ENCODE measurements around the gene DNASE1L3. TPM values are rescaled to one million over a fixed set of nuclear protein-coding genes. Genes with fewer than 3 reads are reported as not detected.

DNASE1L3 gene
- total and polyA plus RNA-seq, 2 experiments from 2014 or later: 0.97 to 0.99 TPM

GRCh38 chr3:58192069-58192468 lies 18.7 kb downstream of the DNASE1L3 start:
- 66% methylated on average over 5 of the region's 5 CpGs for WGBS (ENCODE audit: low lambda C conversion rate, missing lambda C conversion rate)
- Histone ChIP-seq H2AFZ (no peak overlapping the region), H3K9me3 (ENCODE audit: low read depth) (no peaks in the 10 kb centered on the region), H3K4me2 (no peak overlapping the region), H3K4me3 (no peak overlapping the region), H3K9me2 (replicated peaks; ENCODE audit: insufficient read depth) (no peaks in the 10 kb centered on the region), H3K36me3 (replicated peaks; ENCODE audit: insufficient read depth, low read depth) (no peaks in the 10 kb centered on the region), H3K79me2 (no peaks in the 10 kb centered on the region), H3K4me1 (ENCODE audit: insufficient read depth) (peaks cover 3% of the 10 kb centered on the region), H4K20me1 (ENCODE audit: insufficient read depth, poor library complexity, severe bottlenecking) (no peaks in the 10 kb centered on the region), H3K27ac (no peak overlapping the region), H3K27me3 (no peaks in the 10 kb centered on the region)
- TF ChIP-seq EZH2 (IDR thresholded peaks at IDR 0.05; ENCODE audit: borderline replicate concordance) (no peak), CTCF (IDR thresholded peaks at IDR 0.05; ENCODE audit: poor library complexity) (no peak), EZH2phosphoT487 (IDR thresholded peaks at IDR 0.05; ENCODE audit: low read depth, severe bottlenecking, unreplicated experiment) (no peak)
- no peak for DNase-seq (ENCODE audit: low spot score)

DNA sequence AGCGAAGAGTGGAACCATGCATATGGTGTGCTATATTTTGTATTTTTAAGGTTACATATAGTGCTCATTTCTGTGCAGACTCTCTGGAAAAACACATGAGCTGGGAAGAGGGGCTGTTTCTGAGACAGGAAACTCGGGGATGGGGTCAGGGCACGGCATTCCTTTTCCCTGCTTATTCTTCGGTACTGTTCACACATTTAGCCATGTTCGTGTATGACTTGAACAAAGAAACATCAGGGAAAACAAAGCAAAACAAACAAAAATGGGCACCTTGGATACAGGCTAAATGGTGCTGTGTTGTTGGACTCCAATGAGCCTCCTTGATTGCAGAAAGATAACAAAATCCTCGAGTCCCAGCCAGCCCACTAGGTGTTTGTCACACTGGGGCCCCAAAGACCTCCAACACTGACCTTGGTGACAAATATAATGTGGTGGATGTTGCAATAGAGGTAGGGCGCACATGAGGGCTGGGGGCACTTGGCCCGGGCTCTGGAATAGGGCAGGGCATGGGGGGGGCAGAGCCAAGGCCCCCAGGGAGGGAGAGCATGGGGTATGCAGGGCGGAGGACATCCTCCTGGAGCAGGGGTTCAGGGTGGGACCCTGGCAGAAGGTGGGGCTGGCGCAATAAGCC lies 19.3 kb downstream of the DNASE1L3 start:
- Histone ChIP-seq H4K20me1 (ENCODE audit: insufficient read depth, poor library complexity, severe bottlenecking) (no peaks in the 10 kb centered on the region), H2AFZ (no peak overlapping the region), H3K36me3 (replicated peaks; ENCODE audit: insufficient read depth, low read depth) (no peaks in the 10 kb centered on the region), H3K4me1 (ENCODE audit: insufficient read depth) (peaks cover 3% of the 10 kb centered on the region), H3K9me3 (ENCODE audit: low read depth) (no peaks in the 10 kb centered on the region), H3K4me2 (no peak overlapping the region), H3K27ac (no peak overlapping the region), H3K27me3 (no peaks in the 10 kb centered on the region), H3K4me3 (no peak overlapping the region), H3K9me2 (replicated peaks; ENCODE audit: insufficient read depth) (no peaks in the 10 kb centered on the region), H3K79me2 (no peaks in the 10 kb centered on the region)
- WGBS (ENCODE audit: low lambda C conversion rate, missing lambda C conversion rate): 73% methylated on average over 10 of the region's 10 CpGs
- no peak for DNase-seq (ENCODE audit: low spot score)
- TF ChIP-seq EZH2 (IDR thresholded peaks at IDR 0.05; ENCODE audit: borderline replicate concordance): no peak
- no peak for TF ChIP-seq CTCF (IDR thresholded peaks at IDR 0.05; ENCODE audit: poor library complexity)
- TF ChIP-seq EZH2phosphoT487 (IDR thresholded peaks at IDR 0.05; ENCODE audit: low read depth, severe bottlenecking, unreplicated experiment): no peak

DNA sequence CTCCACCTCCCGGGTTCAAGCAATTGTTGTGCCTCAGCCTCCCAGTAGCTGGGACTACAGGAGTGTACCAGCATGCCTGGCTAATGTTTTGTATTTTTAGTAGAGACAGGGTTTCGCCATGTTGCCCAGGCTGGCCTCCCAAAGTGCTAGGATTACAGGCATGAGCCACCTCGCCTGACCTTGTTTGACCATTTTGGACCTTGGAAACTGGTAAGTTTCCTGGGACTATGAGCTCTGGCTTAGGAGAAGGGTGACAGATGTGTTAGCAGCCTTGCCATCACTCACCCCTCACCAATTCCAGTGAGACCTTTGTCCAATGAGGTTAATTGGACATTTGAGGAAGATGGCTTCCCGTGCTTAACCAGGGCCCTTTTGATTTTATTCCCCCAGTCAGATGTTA lies 19.9 kb downstream of the DNASE1L3 start:
- no peaks in the 10 kb centered on the region for H4K20me1 ChIP-seq (ENCODE audit: insufficient read depth, poor library complexity, severe bottlenecking)
- H3K79me2 ChIP-seq: no peaks in the 10 kb centered on the region
- H3K4me2 ChIP-seq: no peak overlapping the region
- no peak overlapping the region for H2AFZ ChIP-seq
- H3K36me3 ChIP-seq (replicated peaks; ENCODE audit: insufficient read depth, low read depth): no peaks in the 10 kb centered on the region
- 95% methylated on average over 4 of the region's 4 CpGs for WGBS (ENCODE audit: low lambda C conversion rate, missing lambda C conversion rate)
- H3K27me3 ChIP-seq: no peaks in the 10 kb centered on the region
- no peak overlapping the region for H3K4me3 ChIP-seq
- H3K9me3 ChIP-seq (ENCODE audit: low read depth): no peaks in the 10 kb centered on the region
- no peak for TF ChIP-seq EZH2 (IDR thresholded peaks at IDR 0.05; ENCODE audit: borderline replicate concordance)
- TF ChIP-seq CTCF (IDR thresholded peaks at IDR 0.05; ENCODE audit: poor library complexity): no peak
- no peak for TF ChIP-seq EZH2phosphoT487 (IDR thresholded peaks at IDR 0.05; ENCODE audit: low read depth, severe bottlenecking, unreplicated experiment)
- DNase-seq (ENCODE audit: low spot score): no peak
- peaks cover 3% of the 10 kb centered on the region for H3K4me1 ChIP-seq (ENCODE audit: insufficient read depth)
- H3K27ac ChIP-seq: no peak overlapping the region
- H3K9me2 ChIP-seq (replicated peaks; ENCODE audit: insufficient read depth): no peaks in the 10 kb centered on the region
